HEK293 (cell line): Measurements from ENCODE around the gene OR51A4.

ENCODE experiments used
- CTCF ChIA-PET: fragments of 350-600 bp; formaldehyde crosslinking; extraction: SDS; loops from one replicate; lab custom pipeline; 2021; ENCODE audit warnings: antibody characterized with exemption; lab: Yijun Ruan, JAX
- POLR2A ChIA-PET: fragments of 300-600 bp; formaldehyde crosslinking; extraction: SDS; loops from one replicate; lab custom pipeline; 2020; ENCODE audit warnings: antibody characterized with exemption, inconsistent platforms; lab: Yijun Ruan, JAX
- H3K27ac ChIP-seq: fragments of 200-500 bp; sonication (Bioruptor generic); 2 replicates; pipeline ENCODE4 v1.5.1; 2014; ENCODE audit warnings: low read depth, low read length, control low read depth, inconsistent platforms; ENCODE audit errors: extremely low read depth
- H3K36me3 ChIP-seq, 2 experiments: fragments of 200-500 bp in 1 of 2; sonication (Bioruptor generic) in 1 of 2; 1 replicate in 1 of 2; 2 replicates in 1 of 2; pipeline ENCODE4 v1.5.1; 2014 to 2017; ENCODE audit warnings: inconsistent platforms in 2 of 2, low read length in 2 of 2; ENCODE audit not compliant: control insufficient read depth in 2 of 2, insufficient read depth in 1 of 2
- H3K4me1 ChIP-seq: fragments of 200-500 bp; sonication (Bioruptor generic); 2 replicates; pipeline ENCODE4 v1.5.1; 2014; ENCODE audit warnings: mild to moderate bottlenecking, low read length, inconsistent platforms; ENCODE audit not compliant: control insufficient read depth, insufficient read depth
- H3K4me3 ChIP-seq: 2 replicates; pipeline ENCODE4 v1.5.1; 2011; ENCODE audit warnings: low read depth, mild to moderate bottlenecking, control low read depth, low read length, moderate library complexity
- H3K9me3 ChIP-seq: fragments of 200-500 bp; sonication (Bioruptor generic); 2 replicates; pipeline ENCODE4 v1.5.1; 2014; ENCODE audit warnings: low read depth, low read length, inconsistent platforms; ENCODE audit not compliant: control insufficient read depth, insufficient read depth
- BCL11B ChIP-seq: fragments of 450-650 bp; formaldehyde crosslinking; IDR thresholded peaks from 2 replicates; pipeline ENCODE4 v1.5.1; 2016; ENCODE audit warnings: low read depth, missing biosample characterization, missing genetic modification characterization
- EGR2 ChIP-seq: fragments of 450-650 bp; formaldehyde crosslinking; IDR thresholded peaks from 2 replicates; pipeline ENCODE4 v1.5.1; 2016; ENCODE audit warnings: low read depth, missing biosample characterization, missing genetic modification characterization
- FEZF1 ChIP-seq: fragments of 450-650 bp; formaldehyde crosslinking; IDR thresholded peaks from 2 replicates; pipeline ENCODE4 v1.5.1; 2016; ENCODE audit warnings: missing biosample characterization, missing genetic modification characterization
- GLI2 ChIP-seq: fragments of 450-650 bp; formaldehyde crosslinking; IDR thresholded peaks from 2 replicates; pipeline ENCODE4; 2017; ENCODE audit warnings: missing biosample characterization, missing genetic modification characterization, low read depth, borderline replicate concordance
- HOXD13 ChIP-seq: sonication (generic); formaldehyde crosslinking; IDR thresholded peaks from 2 replicates; pipeline ENCODE4 v1.8.0; 2022; ENCODE audit warnings: missing genetic modification reagents, borderline replicate concordance
- PRDM2 ChIP-seq: fragments of 450-650 bp; formaldehyde crosslinking; IDR thresholded peaks from 2 replicates; pipeline ENCODE4 v1.5.1; 2016; ENCODE audit warnings: missing biosample characterization, missing genetic modification characterization, borderline replicate concordance
- REST ChIP-seq: fragments of 450-650 bp; formaldehyde crosslinking; IDR thresholded peaks from 2 replicates; pipeline ENCODE4 v1.5.1; 2016; ENCODE audit warnings: missing biosample characterization, missing genetic modification characterization
- ZEB2 ChIP-seq: fragments of 450-650 bp; formaldehyde crosslinking; IDR thresholded peaks from 2 replicates; pipeline ENCODE4 v1.5.1; 2016; ENCODE audit warnings: missing biosample characterization, missing genetic modification characterization
- ZNF174 ChIP-seq: fragments of 450-650 bp; formaldehyde crosslinking; IDR thresholded peaks from 2 replicates; pipeline ENCODE4 v1.5.0; 2017; ENCODE audit warnings: missing biosample characterization, mild to moderate bottlenecking, missing genetic modification characterization
- ZNF221 ChIP-seq: fragments of 450-650 bp; formaldehyde crosslinking; IDR thresholded peaks from 2 replicates; pipeline ENCODE4 v1.5.1; 2017; ENCODE audit warnings: missing biosample characterization, missing genetic modification characterization, borderline replicate concordance
- ZNF24 ChIP-seq: fragments of 450-650 bp; formaldehyde crosslinking; IDR thresholded peaks from 2 replicates; pipeline ENCODE4 v1.5.1; 2016; ENCODE audit warnings: missing biosample characterization, missing genetic modification characterization
- ZNF266 ChIP-seq: fragments of 450-650 bp; formaldehyde crosslinking; IDR thresholded peaks from 2 replicates; pipeline ENCODE4 v1.5.1; 2016; ENCODE audit warnings: missing biosample characterization, missing genetic modification characterization, low read depth
- ZNF324 ChIP-seq: fragments of 450-650 bp; formaldehyde crosslinking; IDR thresholded peaks from 2 replicates; pipeline ENCODE4 v1.5.1; 2016; ENCODE audit warnings: missing biosample characterization, missing genetic modification characterization
- ZNF335 ChIP-seq: fragments of 450-650 bp; formaldehyde crosslinking; conservative IDR thresholded peaks from 2 replicates; pipeline ENCODE4 v1.5.1; 2016; ENCODE audit warnings: missing biosample characterization, missing genetic modification characterization
- ZNF366 ChIP-seq: fragments of 450-650 bp; formaldehyde crosslinking; conservative IDR thresholded peaks from 2 replicates; pipeline ENCODE4 v1.5.1; 2016; ENCODE audit warnings: missing biosample characterization, missing genetic modification characterization
- ZNF571 ChIP-seq: fragments of 450-650 bp; formaldehyde crosslinking; IDR thresholded peaks from 2 replicates; pipeline ENCODE4 v1.5.0; 2017; ENCODE audit warnings: missing biosample characterization, missing genetic modification characterization
- ZNF629 ChIP-seq: fragments of 450-650 bp; formaldehyde crosslinking; IDR thresholded peaks from 2 replicates; pipeline ENCODE4 v1.5.1; 2017; ENCODE audit warnings: missing biosample characterization, missing genetic modification characterization
- ZNF777 ChIP-seq: fragments of 450-650 bp; formaldehyde crosslinking; IDR thresholded peaks from 2 replicates; pipeline ENCODE4 v1.5.1; 2017; ENCODE audit warnings: missing biosample characterization, missing genetic modification characterization, borderline replicate concordance
- ZNF785 ChIP-seq: fragments of 450-650 bp; formaldehyde crosslinking; IDR thresholded peaks from 2 replicates; pipeline ENCODE4 v1.5.1; 2016; ENCODE audit warnings: missing biosample characterization, missing genetic modification characterization
- ZNF791 ChIP-seq: fragments of 450-650 bp; formaldehyde crosslinking; IDR thresholded peaks from 2 replicates; pipeline ENCODE4 v1.5.1; 2016; ENCODE audit warnings: missing biosample characterization, missing genetic modification characterization
- ZNF830 ChIP-seq: fragments of 450-650 bp; IDR thresholded peaks from 2 replicates; pipeline ENCODE4 v1.5.0; 2018; ENCODE audit warnings: missing biosample characterization, missing genetic modification characterization, low read depth, mild to moderate bottlenecking, moderate library complexity
- TF ChIP-seq, protein P1 (sequence below): fragments of 450-650 bp; formaldehyde crosslinking; conservative IDR thresholded peaks from 2 replicates; pipeline ENCODE4 v1.5.1; 2016; ENCODE audit warnings: low read depth, missing biosample characterization, missing genetic modification characterization

The OR51A4 gene

DNA sequence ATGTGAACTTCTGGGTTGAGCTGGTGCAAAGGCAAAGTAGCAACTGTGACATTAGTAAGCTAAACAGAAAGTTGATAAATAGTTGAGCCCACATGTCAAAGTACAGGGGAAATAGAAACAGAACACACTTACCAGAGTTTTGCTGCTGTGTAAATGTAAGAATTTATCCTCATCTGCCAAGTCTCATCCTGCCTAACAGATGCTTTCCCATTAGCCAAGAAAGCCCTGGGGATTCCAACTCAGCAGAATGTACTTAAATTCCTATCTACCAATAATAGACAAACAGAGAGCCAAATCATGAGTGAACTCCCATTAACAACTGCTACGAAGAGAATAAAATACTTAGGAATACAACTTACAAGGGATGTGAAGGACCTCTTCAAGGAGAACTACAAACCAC, 15.4 kb upstream of the OR51A4 start:
- ChIA-PET POLR2A (no interaction called here), CTCF (interaction anchor here (0.7 kb wide), 1 partner anchor 134 kb away, joined by 3 read pairs; no protein-coding TSS in a partner anchor)
- Histone ChIP-seq H3K36me3 (no peaks in the 10 kb centered on the region), H3K4me1 (no peaks in the 10 kb centered on the region), H3K9me3 (no peaks in the 10 kb centered on the region), H3K27ac (no peak overlapping the region), H3K4me3 (no peak overlapping the region)
- TF ChIP-seq ZNF24 (tag by site-specific recombination) (no peak), ZEB2 (tag by site-specific recombination) (no peak), ZNF629 (no peak), PRDM2 (no peak), ZNF335 (tag by site-specific recombination) (no peak), EGR2 (tag by site-specific recombination) (no peak), ZNF221 (tag by site-specific recombination) (no peak), ZNF830 (tag by site-specific recombination) (no peak), ZNF324 (tag by site-specific recombination) (no peak), BCL11B (tag by site-specific recombination) (no peak), HOXD13 (no peak), ZNF174 (no peak), FEZF1 (tag by site-specific recombination) (no peak), GLI2 (no peak)

GRCh38 chr11:4960877-4961276, 13.5 kb upstream of the OR51A4 start:
- H3K4me1 ChIP-seq = no peaks in the 10 kb centered on the region
- POLR2A ChIA-PET = no interaction called here
- no peak overlapping the region for H3K4me3 ChIP-seq
- H3K36me3 ChIP-seq = no peaks in the 10 kb centered on the region
- H3K9me3 ChIP-seq = no peaks in the 10 kb centered on the region
- H3K27ac ChIP-seq = no peak overlapping the region
- CTCF ChIA-PET = interaction anchor here (0.6 kb wide), 1 partner anchor 32 kb away, joined by 3 read pairs; no protein-coding TSS in a partner anchor
- TF ChIP-seq ZNF366 (tag by site-specific recombination) = no peak
- TF ChIP-seq, protein P1, sequence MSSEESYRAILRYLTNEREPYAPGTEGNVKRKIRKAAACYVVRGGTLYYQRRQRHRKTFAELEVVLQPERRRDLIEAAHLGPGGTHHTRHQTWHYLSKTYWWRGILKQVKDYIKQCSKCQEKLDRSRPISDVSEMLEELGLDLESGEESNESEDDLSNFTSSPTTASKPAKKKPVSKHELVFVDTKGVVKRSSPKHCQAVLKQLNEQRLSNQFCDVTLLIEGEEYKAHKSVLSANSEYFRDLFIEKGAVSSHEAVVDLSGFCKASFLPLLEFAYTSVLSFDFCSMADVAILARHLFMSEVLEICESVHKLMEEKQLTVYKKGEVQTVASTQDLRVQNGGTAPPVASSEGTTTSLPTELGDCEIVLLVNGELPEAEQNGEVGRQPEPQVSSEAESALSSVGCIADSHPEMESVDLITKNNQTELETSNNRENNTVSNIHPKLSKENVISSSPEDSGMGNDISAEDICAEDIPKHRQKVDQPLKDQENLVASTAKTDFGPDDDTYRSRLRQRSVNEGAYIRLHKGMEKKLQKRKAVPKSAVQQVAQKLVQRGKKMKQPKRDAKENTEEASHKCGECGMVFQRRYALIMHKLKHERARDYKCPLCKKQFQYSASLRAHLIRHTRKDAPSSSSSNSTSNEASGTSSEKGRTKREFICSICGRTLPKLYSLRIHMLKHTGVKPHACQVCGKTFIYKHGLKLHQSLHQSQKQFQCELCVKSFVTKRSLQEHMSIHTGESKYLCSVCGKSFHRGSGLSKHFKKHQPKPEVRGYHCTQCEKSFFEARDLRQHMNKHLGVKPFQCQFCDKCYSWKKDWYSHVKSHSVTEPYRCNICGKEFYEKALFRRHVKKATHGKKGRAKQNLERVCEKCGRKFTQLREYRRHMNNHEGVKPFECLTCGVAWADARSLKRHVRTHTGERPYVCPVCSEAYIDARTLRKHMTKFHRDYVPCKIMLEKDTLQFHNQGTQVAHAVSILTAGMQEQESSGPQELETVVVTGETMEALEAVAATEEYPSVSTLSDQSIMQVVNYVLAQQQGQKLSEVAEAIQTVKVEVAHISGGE (tag by site-specific recombination) = no peak
- TF ChIP-seq REST (tag by site-specific recombination) = no peak
- no peak for TF ChIP-seq ZNF785
- TF ChIP-seq ZNF777 (tag by site-specific recombination) = no peak
- TF ChIP-seq ZNF791 (tag by site-specific recombination) = no peak
- TF ChIP-seq ZNF266 (tag by site-specific recombination) = no peak
- TF ChIP-seq ZNF571 (tag by site-specific recombination) = no peak
- TF ChIP-seq, all 188 proteins: peak for 0
